Endothelial cell of umbilical vein (primary cell): Measurements from ENCODE around the gene CAMSAP1. TPM values are rescaled to one million over a fixed set of nuclear protein-coding genes. Genes with fewer than 3 reads are reported as not detected.

Experiments used
- BruUV-seq: library from RNA; stranded (reverse); fragments of 400-500 nt; replicated peaks from 2 replicates; lab custom pipeline; 2021; lab: Mats Ljungman, UMichigan
- CTCF ChIA-PET: fragments of 300-600, 350-600 bp; sonication (Branson Sonifier 250); formaldehyde crosslinking; loops from one replicate; lab custom pipeline; 2021; ENCODE audit warnings: antibody characterized with exemption, inconsistent platforms; lab: Charles Lee
- POLR2A ChIA-PET: fragments of 300-600, 350-600 bp; sonication (Branson Sonifier 250); formaldehyde crosslinking; loops from one replicate; lab custom pipeline; 2021; ENCODE audit warnings: antibody characterized with exemption, inconsistent platforms; lab: Charles Lee
- DNase-seq: peaks from one replicate; pipeline ENCODE4 v3.0.0-alpha.2; 2011; ENCODE audit warnings: low read depth, low spot score
- FAIRE-seq: peaks from 2 replicates; lab custom pipeline; 2011; peaks lifted over from hg19 to GRCh38; lab: Jason Lieb, UNC
- H2AFZ ChIP-seq: 2 replicates; pipeline ENCODE4 v1.6.0; 2012; ENCODE audit warnings: low read depth, low read length, control low read depth, inconsistent platforms
- H3K27ac ChIP-seq: 2 replicates; pipeline ENCODE4 v1.5.1; 2011; ENCODE audit warnings: low read depth, mild to moderate bottlenecking, control low read depth, low read length, moderate library complexity; ENCODE audit not compliant: insufficient read depth
- H3K27me3 ChIP-seq, 2 experiments: 2 replicates each; pipeline versions ENCODE4 v1.6.0 to v1.6.1; 2011; ENCODE audit warnings: low read length in 2 of 2, mixed read lengths in 1 of 2; ENCODE audit not compliant: control insufficient read depth in 2 of 2, insufficient read depth in 2 of 2
- H3K36me3 ChIP-seq, 2 experiments: 2 replicates in 1 of 2; 3 replicates in 1 of 2; pipeline ENCODE4 v1.5.1; 2011; ENCODE audit warnings: low read length in 2 of 2, mild to moderate bottlenecking in 1 of 2, moderate library complexity in 1 of 2; ENCODE audit not compliant: control insufficient read depth in 2 of 2, insufficient read depth in 2 of 2; ENCODE audit errors: extremely low read depth in 1 of 2
- H3K4me1 ChIP-seq: 3 replicates; pipeline ENCODE4 v1.5.1; 2011; ENCODE audit warnings: mild to moderate bottlenecking, low read length; ENCODE audit not compliant: control insufficient read depth, insufficient read depth; ENCODE audit errors: extremely low read depth
- H3K4me2 ChIP-seq: 2 replicates; pipeline ENCODE4 v1.6.1; 2011; ENCODE audit warnings: low read length, control low read depth, mixed read lengths; ENCODE audit not compliant: insufficient read depth
- H3K4me3 ChIP-seq, 3 experiments: fragments of 200-600 bp in 1 of 3; sonication (generic), shearing (Covaris generic) in 1 of 3; replicated peaks in 1 of 3; 2 replicates each; pipeline ENCODE4 v1.5.1; 2011 to 2016; ENCODE audit warnings: control low read depth in 3 of 3, low read length in 3 of 3, mild to moderate bottlenecking in 2 of 3, inconsistent platforms in 1 of 3, low read depth in 1 of 3, moderate library complexity in 1 of 3; ENCODE audit not compliant: insufficient read depth in 1 of 3
- H3K79me2 ChIP-seq: 2 replicates; pipeline ENCODE4 v1.6.0; 2012; ENCODE audit warnings: low read length, inconsistent platforms; ENCODE audit not compliant: control insufficient read depth, insufficient read depth
- H3K9ac ChIP-seq: replicated peaks from 2 replicates; pipeline ENCODE3; 2011; ENCODE audit warnings: low read length, control low read depth; ENCODE audit not compliant: insufficient read depth; ENCODE audit errors: extremely low read depth
- H3K9me1 ChIP-seq: replicated peaks from 3 replicates; pipeline ENCODE4 v1.6.0; 2011; ENCODE audit warnings: mild to moderate bottlenecking, low read length; ENCODE audit not compliant: control insufficient read depth, insufficient read depth; ENCODE audit errors: extremely low read depth
- H3K9me3 ChIP-seq: replicated peaks from 2 replicates; pipeline ENCODE4 v1.5.1; 2012; ENCODE audit warnings: low read length, inconsistent platforms; ENCODE audit not compliant: control insufficient read depth, insufficient read depth
- H4K20me1 ChIP-seq: replicated peaks from 2 replicates; pipeline ENCODE3; 2011; ENCODE audit warnings: mild to moderate bottlenecking, low read length; ENCODE audit not compliant: control insufficient read depth, insufficient read depth; ENCODE audit errors: extremely low read depth
- CTCF ChIP-seq, 2 donors: IDR thresholded peaks; 1 replicate in 1 of 2; 2 replicates in 1 of 2; pipeline ENCODE4 v1.5.1; 2011; ENCODE audit warnings: low read length in 2 of 2, mild to moderate bottlenecking in 2 of 2, moderate library complexity in 2 of 2, control low read depth in 1 of 2, inconsistent platforms in 1 of 2, low read depth in 1 of 2; ENCODE audit not compliant: insufficient read depth in 1 of 2; ENCODE audit errors: extremely low read depth in 1 of 2
- EZH2 ChIP-seq: IDR thresholded peaks from 2 replicates; pipeline ENCODE4 v1.6.1; 2012; ENCODE audit warnings: borderline replicate concordance, low read depth, mild to moderate bottlenecking, moderate library complexity, low read length, inconsistent platforms; ENCODE audit not compliant: severe bottlenecking
- FOS ChIP-seq: IDR thresholded peaks from 2 replicates; pipeline ENCODE4 v1.6.1; 2011; ENCODE audit warnings: mild to moderate bottlenecking, low read length, moderate library complexity, borderline replicate concordance; ENCODE audit not compliant: insufficient read depth
- GATA2 ChIP-seq: IDR thresholded peaks from 2 replicates; pipeline ENCODE4 v1.7.0; 2011; ENCODE audit warnings: low read depth, mild to moderate bottlenecking, moderate library complexity, mixed read lengths, low read length; ENCODE audit not compliant: insufficient read length, insufficient read depth
- JUN ChIP-seq: IDR thresholded peaks from 2 replicates; pipeline ENCODE4 v1.6.1; 2011; ENCODE audit warnings: borderline replicate concordance, low read depth; ENCODE audit not compliant: insufficient read length, insufficient read depth
- MAX ChIP-seq: IDR thresholded peaks from 2 replicates; pipeline ENCODE4 v1.6.1; 2011; ENCODE audit not compliant: insufficient read depth, insufficient read length
- MYC ChIP-seq: IDR thresholded peaks from one replicate; pipeline ENCODE4 v1.6.1; 2011; ENCODE audit warnings: mild to moderate bottlenecking, low read depth, low read length
- POLR2A ChIP-seq: IDR thresholded peaks from 2 replicates; pipeline ENCODE4 v1.6.1; 2012; ENCODE audit warnings: low read depth, mild to moderate bottlenecking, control low read depth, low read length
- POLR2AphosphoS5 ChIP-seq: IDR thresholded peaks from 2 replicates; pipeline ENCODE4 v1.6.1; 2012; ENCODE audit warnings: low read depth, mild to moderate bottlenecking, control low read depth, low read length, moderate library complexity; ENCODE audit not compliant: insufficient read depth
- dilution Hi-C: fragments of 300-500 bp; cut with MboI; formaldehyde crosslinking; loops from one replicate; pipeline ENCODE4 v1.15.0; 2019; ENCODE audit warnings: low sequenced_read_pairs; ENCODE audit not compliant: extremely low pct_ligation_motif_present
- intact Hi-C: fragments of 100-400 bp; cut with micrococcal nuclease; formaldehyde crosslinking; loops from one replicate; pipeline ENCODE4 v1.10.0; 2022
- polyA plus RNA-seq, 4 experiments: library from polyadenylated mRNA; depleted of rRNA in 3 of 4; stranded (reverse) in 3 of 4; unstranded in 1 of 4; fragments of >200 nt; gene quantifications; 2 replicates each; pipeline versions ENCODE4 v1.2.1 to v1.2.3, GENCODE V29; 2011 to 2012; ENCODE audit warnings: missing spikeins in 1 of 4
- total RNA-seq: library from RNA; stranded (reverse); gene quantifications from 2 replicates; pipeline ENCODE4 v1.2.3, GENCODE V29; 2021

The CAMSAP1 gene
- total and polyA plus RNA-seq, 2 donors (not counting 3 experiments of a cell fraction or from before 2014, with no cell fraction given) = 8.1 to 25.5 TPM

GRCh38 chr9:135787776-135788575 is 119.4 kb downstream of the CAMSAP1 start:
- POLR2A ChIA-PET = no interaction called here
- Histone ChIP-seq H4K20me1 (no peaks in the 10 kb centered on the region), H3K9me1 (no peaks in the 10 kb centered on the region), H3K79me2 (no peaks in the 10 kb centered on the region), H3K4me3 (no peak overlapping the region), H3K9me3 (no peaks in the 10 kb centered on the region), H2AFZ (no peak overlapping the region), H3K27ac (no peak overlapping the region), H3K9ac (no peak overlapping the region), H3K4me2 (no peak overlapping the region), H3K36me3 (no peaks in the 10 kb centered on the region), H3K27me3 (no peaks in the 10 kb centered on the region), H3K4me1 (no peaks in the 10 kb centered on the region)
- TF ChIP-seq POLR2A (no peak), GATA2 (no peak), POLR2AphosphoS5 (no peak), EZH2 (no peak), MAX (no peak)
- BruUV-seq = no TSS peak
- DNase-seq (no peak), FAIRE-seq (no peak)
- CTCF ChIA-PET = interaction anchor here (0.8 kb wide), 1 partner anchor 10 kb away, joined by 3 read pairs; no protein-coding TSS in a partner anchor
- dilution Hi-C loops (no loop called here), intact Hi-C loops (no loop called here)

GRCh38 chr9:135787317-135787716 is 120.0 kb downstream of the CAMSAP1 start:
- H3K27me3 ChIP-seq = no peaks in the 10 kb centered on the region
- dilution Hi-C loops (no loop called here), intact Hi-C loops (no loop called here)
- H3K79me2 ChIP-seq = no peaks in the 10 kb centered on the region
- H2AFZ ChIP-seq = no peak overlapping the region
- FAIRE-seq = no peak
- POLR2A ChIA-PET = no interaction called here
- BruUV-seq = no TSS peak
- H3K4me1 ChIP-seq = no peaks in the 10 kb centered on the region
- H3K9me3 ChIP-seq = no peaks in the 10 kb centered on the region
- H3K36me3 ChIP-seq = no peaks in the 10 kb centered on the region
- no peaks in the 10 kb centered on the region for H3K9me1 ChIP-seq
- H3K4me2 ChIP-seq = no peak overlapping the region
- no peak overlapping the region for H3K9ac ChIP-seq
- H4K20me1 ChIP-seq = no peaks in the 10 kb centered on the region
- DNase-seq = no peak
- CTCF ChIA-PET = no interaction called here
- TF ChIP-seq JUN = no peak
- TF ChIP-seq POLR2A = no peak
- no peak for TF ChIP-seq EZH2
- TF ChIP-seq GATA2 = no peak
- no peak for TF ChIP-seq FOS
- TF ChIP-seq CTCF (IDR thresholded peaks at IDR 0.05; ENCODE audit: extremely low read depth in 1 of 2, insufficient read depth in 1 of 2, low read depth in 1 of 2, low read length in 2 of 2) = no peak
- TF ChIP-seq MAX = no peak
- TF ChIP-seq POLR2AphosphoS5 = no peak
- no peak for TF ChIP-seq MYC
- no peak overlapping the region for H3K4me3 ChIP-seq
- H3K27ac ChIP-seq = no peak overlapping the region
